Ishikawa (cell line): Measurements from ENCODE around the gene PAH.

Experiments
- RAD21 ChIP-seq: IDR thresholded peaks from 2 replicates; pipeline ENCODE4 v1.6.1; 2012; ENCODE audit warnings: low read depth
- YY1 ChIP-seq: IDR thresholded peaks from 2 replicates; pipeline ENCODE4 v1.6.1; 2012; ENCODE audit warnings: low read depth

GRCh38 chr12:102876883-102877282 is 40.2 kb downstream of the PAH start:
- TF ChIP-seq RAD21 (no peak), YY1 (no peak)
